K562 (cell line): Measurements from ENCODE around the gene DIAPH1. TPM values are rescaled to one million over a fixed set of nuclear protein-coding genes. Genes with fewer than 3 reads are reported as not detected.

Experiments used
- ATF3 ChIP-seq, 2 experiments: fragments of 450-650 bp in 1 of 2; sonication (generic) in 1 of 2; formaldehyde crosslinking in 1 of 2; IDR thresholded peaks in 1 of 2; conservative IDR thresholded peaks in 1 of 2; 2 replicates each; pipeline versions ENCODE4 v1.6.1 to v1.8.1; 2016 to 2023; ENCODE audit warnings: mild to moderate bottlenecking in 2 of 2, moderate library complexity in 2 of 2, inconsistent platforms in 1 of 2, missing genetic modification reagents in 1 of 2
- ATF6 ChIP-seq: sonication (generic); formaldehyde crosslinking; IDR thresholded peaks from 2 replicates; pipeline ENCODE4 v1.4.0; 2020; ENCODE audit warnings: mild to moderate bottlenecking, missing genetic modification reagents
- CCNT2 ChIP-seq: IDR thresholded peaks from 2 replicates; pipeline ENCODE4 v1.6.1; 2011; ENCODE audit warnings: borderline replicate concordance, low read depth, mild to moderate bottlenecking, moderate library complexity, mixed read lengths, low read length; ENCODE audit not compliant: insufficient read length; ENCODE audit errors: extremely low read depth
- E2F5 ChIP-seq: sonication (generic); formaldehyde crosslinking; IDR thresholded peaks from 2 replicates; pipeline ENCODE4 v1.8.0; 2022; ENCODE audit warnings: mild to moderate bottlenecking, missing genetic modification reagents
- ESRRB ChIP-seq: fragments of 250-450 bp; sonication (Bioruptor Pico); IDR thresholded peaks from 2 replicates; pipeline ENCODE4 v1.5.0; 2020; ENCODE audit warnings: mild to moderate bottlenecking, moderate library complexity, borderline replicate concordance
- FOXK2 ChIP-seq, 2 experiments: fragments of 450-650 bp; IDR thresholded peaks in 1 of 2; conservative IDR thresholded peaks in 1 of 2; 2 replicates each; pipeline ENCODE4 v1.6.1; 2016; ENCODE audit warnings: low read depth in 2 of 2, mild to moderate bottlenecking in 1 of 2
- HDGF ChIP-seq: fragments of 450-650 bp; IDR thresholded peaks from 2 replicates; pipeline ENCODE4 v1.6.1; 2016
- MEF2A ChIP-seq: IDR thresholded peaks from 2 replicates; pipeline ENCODE4 v1.6.1; 2011; ENCODE audit warnings: low read depth, mild to moderate bottlenecking, low read length, moderate library complexity; ENCODE audit not compliant: control insufficient read depth
- MXI1 ChIP-seq: IDR thresholded peaks from 2 replicates; pipeline ENCODE4 v1.6.1; 2011; ENCODE audit warnings: low read depth, mild to moderate bottlenecking, improper control_type of control experiment, low read length
- NFIC ChIP-seq: fragments of 450-650 bp; IDR thresholded peaks from 2 replicates; pipeline ENCODE4 v1.6.1; 2017; ENCODE audit warnings: mild to moderate bottlenecking, inconsistent platforms
- NR2C2 ChIP-seq, 2 experiments: fragments of 200-800 bp in 1 of 2; sonication (Bioruptor generic) in 1 of 2; sonication (generic) in 1 of 2; formaldehyde crosslinking in 1 of 2; IDR thresholded peaks; 2 replicates each; pipeline versions ENCODE4 v1.6.1 to v1.8.0; 2016 to 2022; ENCODE audit warnings: mild to moderate bottlenecking in 1 of 2, missing compliant biosample characterization in 1 of 2, missing genetic modification characterization in 1 of 2, missing genetic modification reagents in 1 of 2
- SAP30 ChIP-seq: fragments of 200-600 bp; sonication (generic); IDR thresholded peaks from 2 replicates; pipeline ENCODE4 v1.6.1; 2012; ENCODE audit warnings: borderline replicate concordance, low read depth, mild to moderate bottlenecking, moderate library complexity, low read length, control low read depth, inconsistent platforms; ENCODE audit not compliant: insufficient read depth, poor library complexity, severe bottlenecking
- SMARCC2 ChIP-seq: fragments of 450-650 bp; IDR thresholded peaks from 2 replicates; pipeline ENCODE4 v1.6.1; 2017; ENCODE audit warnings: antibody characterized with exemption, moderate library complexity, mild to moderate bottlenecking, low read depth
- TCF3 ChIP-seq: sonication (generic); formaldehyde crosslinking; IDR thresholded peaks from 2 replicates; pipeline ENCODE4 v1.4.0; 2020; ENCODE audit warnings: mild to moderate bottlenecking, missing genetic modification reagents
- TRIM25 ChIP-seq: fragments of 450-650 bp; IDR thresholded peaks from 2 replicates; pipeline ENCODE4 v1.7.0; 2016; ENCODE audit warnings: borderline replicate concordance
- ZC3H4 ChIP-seq: sonication (generic); formaldehyde crosslinking; IDR thresholded peaks from 2 replicates; pipeline ENCODE4 v1.9.0; 2021; ENCODE audit warnings: missing genetic modification reagents, borderline replicate concordance
- ZNF224 ChIP-seq: sonication (generic); formaldehyde crosslinking; IDR thresholded peaks from 2 replicates; pipeline ENCODE4 v1.8.0; 2022; ENCODE audit warnings: mild to moderate bottlenecking, missing genetic modification reagents
- ZNF395 ChIP-seq: fragments of 200-800 bp; sonication (Bioruptor generic); IDR thresholded peaks from 2 replicates; pipeline ENCODE4 v1.6.1; 2017; ENCODE audit warnings: missing genetic modification characterization, missing compliant biosample characterization
- ZNF75A ChIP-seq: fragments of 450-650 bp; formaldehyde crosslinking; IDR thresholded peaks from 2 replicates; pipeline ENCODE4 v1.4.0; 2020; ENCODE audit warnings: mild to moderate bottlenecking
- polyA plus RNA-seq, 8 experiments: library from polyadenylated mRNA; depleted of rRNA in 4 of 8; stranded (reverse) in 5 of 8; unstranded in 3 of 8; fragments of >200 nt; fragmentation: Nextera tagmentation in 2 of 8; fragmentation: Illumina TruSeq in 1 of 8; extraction: Ambion mirVana in 2 of 8; extraction: Trizol in 1 of 8; gene quantifications; 2 replicates each; pipeline versions ENCODE4 v1.2.1 to v1.2.3, GENCODE V29; 2011 to 2014; ENCODE audit warnings: inconsistent platforms in 1 of 8, missing spikeins in 1 of 8
- total RNA-seq, 7 experiments: library from RNA; depleted of rRNA in 6 of 7; stranded (reverse); fragments of >200 nt in 6 of 7; fragmentation: Illumina TruSeq in 2 of 7; extraction: Trizol in 2 of 7; gene quantifications; 2 replicates each; pipeline versions ENCODE4 v1.2.1 to v1.2.3, GENCODE V29; 2011 to 2021; ENCODE audit warnings: low replicate concordance in 1 of 7

DIAPH1 gene
- total and polyA plus RNA-seq, 9 of the 15 experiments (the other 6 are each of a cell fraction or from before 2014, with no cell fraction given) = 60.8 to 328 (median 97.8) TPM

GRCh38 chr5:141521244-141521781 is 97.5 kb downstream of the DIAPH1 start (continued):
- TF ChIP-seq CCNT2 (peak; percentile 36), SAP30 (no peak), ZNF75A (0 out of 2 replicates have a peak, but pooled peaks have one; percentile 50), NFIC (peak; percentile 63), ESRRB (CRISPR knock-in tag) (no peak), E2F5 (CRISPR knock-in tag) (no peak), ZNF395 (CRISPR knock-in tag) (peak; percentile 37; the same call in 1 of the 2 replicates), FOXK2 (conservative IDR thresholded peaks at IDR 0.05 in 1 of 2, IDR thresholded peaks at IDR 0.05 in 1 of 2; ENCODE audit: low read depth in 2 of 2) (peak; percentile 59 to 62; a peak in 3 of 4 replicates), SMARCC2 (peak; percentile 66), TCF3 (CRISPR knock-in tag) (peak; percentile 39; the same call in 1 of the 2 replicates), ATF6 (CRISPR knock-in tag) (no peak), TRIM25 (no peak), HDGF (no peak), ATF3 (IDR thresholded peaks at IDR 0.05) (peak; percentile 94), ATF3 (CRISPR knock-in tag; conservative IDR thresholded peaks at IDR 0.05) (0 out of 2 replicates have a peak, but pooled peaks have one; percentile 41), MXI1 (no peak), NR2C2 (CRISPR knock-in tag; IDR thresholded peaks at IDR 0.05) (no peak), NR2C2 (tag; IDR thresholded peaks at IDR 0.05) (no peak), ZC3H4 (CRISPR knock-in tag) (no peak), ZNF224 (CRISPR knock-in tag) (no peak), MEF2A (peak; percentile 92)
